Stimulated activated CD4-positive, alpha-beta T cell treated with anti-CD3 and anti-CD28 coated beads, Interleukin-2, amount 100 ng/mL, for 24 hours (primary cell): ENCODE data around the gene IFIT3.
"Not testable (repeated sequence)": the region's sequence is repeated elsewhere in the genome, so short reads cannot be mapped to it uniquely, and the experiment has no call there.

Experiments used
- DNase-seq, 2 donors: peaks; one replicate each; pipeline ENCODE4 v3.0.0-alpha.2; 2020

Gene IFIT3, protein sequence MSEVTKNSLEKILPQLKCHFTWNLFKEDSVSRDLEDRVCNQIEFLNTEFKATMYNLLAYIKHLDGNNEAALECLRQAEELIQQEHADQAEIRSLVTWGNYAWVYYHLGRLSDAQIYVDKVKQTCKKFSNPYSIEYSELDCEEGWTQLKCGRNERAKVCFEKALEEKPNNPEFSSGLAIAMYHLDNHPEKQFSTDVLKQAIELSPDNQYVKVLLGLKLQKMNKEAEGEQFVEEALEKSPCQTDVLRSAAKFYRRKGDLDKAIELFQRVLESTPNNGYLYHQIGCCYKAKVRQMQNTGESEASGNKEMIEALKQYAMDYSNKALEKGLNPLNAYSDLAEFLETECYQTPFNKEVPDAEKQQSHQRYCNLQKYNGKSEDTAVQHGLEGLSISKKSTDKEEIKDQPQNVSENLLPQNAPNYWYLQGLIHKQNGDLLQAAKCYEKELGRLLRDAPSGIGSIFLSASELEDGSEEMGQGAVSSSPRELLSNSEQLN

GRCh38 chr10:89327803-89328441 lies at the start of gene IFIT3:
Gene IFIT3 (plus strand): TSS chr10:89327997. CDS start chr10:89328074, 77 bp downstream.
- no peak for DNase-seq

- no peak for DNase-seq
Measured at GRCh38 chr10:89278034-89278535, 49.7 kb upstream of the IFIT3 start.

DNA sequence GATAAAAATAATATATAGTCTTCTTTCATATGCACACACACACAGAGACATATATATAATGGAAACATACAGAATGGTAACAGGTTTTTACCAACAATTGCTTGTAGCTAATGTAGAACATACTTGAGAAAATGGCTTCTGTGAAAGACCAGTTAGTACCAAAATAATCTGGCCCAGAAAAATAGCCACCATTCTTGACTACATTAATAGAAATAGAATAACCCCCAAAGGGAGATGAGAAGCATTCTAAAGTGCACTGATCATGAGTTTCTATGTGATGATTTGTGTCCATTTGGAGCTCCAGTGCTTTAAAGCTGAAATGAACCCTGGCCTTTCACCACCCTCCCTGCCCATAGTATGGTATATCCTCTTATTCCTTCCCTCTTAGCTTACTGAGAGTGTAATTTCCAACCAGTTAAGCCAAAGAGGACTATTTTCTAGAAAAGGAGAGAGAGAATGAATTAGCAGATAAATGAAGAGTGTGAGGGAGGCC lies 48.9 kb upstream of the IFIT3 start:
- DNase-seq, result no peak

DNA sequence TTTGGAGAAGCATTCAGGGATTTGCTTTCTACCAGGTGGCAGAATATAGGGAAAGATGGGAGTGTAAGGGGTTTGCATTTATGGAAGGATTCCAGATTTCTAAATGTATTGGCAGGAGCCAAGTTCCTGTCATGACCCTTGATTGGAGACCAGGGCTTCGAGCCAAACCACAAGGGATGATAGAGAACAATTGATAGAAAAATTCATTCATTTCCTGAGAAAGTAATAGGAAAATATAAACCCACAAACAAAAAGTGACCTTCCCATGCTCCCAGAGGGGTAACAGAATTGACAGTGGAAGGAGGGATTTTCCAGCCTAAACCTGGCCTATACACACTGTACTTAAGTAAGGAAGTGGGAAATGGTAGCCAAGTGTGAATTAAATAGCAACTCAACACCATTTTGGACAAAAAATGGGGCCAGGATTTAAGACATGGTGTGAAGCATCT lies 48.4 kb upstream of the IFIT3 start:
- no peak for DNase-seq

DNA sequence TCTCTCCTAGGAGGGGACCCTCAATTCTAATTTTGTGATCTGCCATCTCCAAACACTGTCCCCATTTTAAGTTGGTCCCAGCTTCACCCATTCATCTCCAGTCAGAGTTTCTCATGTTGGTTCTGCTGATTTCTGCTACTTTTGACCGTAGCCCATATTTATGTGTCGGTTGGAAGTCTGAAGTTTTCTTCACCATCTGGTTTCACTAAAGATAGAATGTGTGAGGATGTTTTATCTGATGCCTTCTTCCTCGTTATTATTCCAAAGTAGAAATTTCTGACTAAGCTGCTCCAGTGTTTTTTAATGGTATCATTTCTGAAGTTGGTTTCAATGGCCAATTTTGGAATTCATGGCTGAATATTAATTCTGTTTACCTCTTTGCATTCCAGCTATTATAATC lies 47.3 kb upstream of the IFIT3 start:
- no peak for DNase-seq

- no peak for DNase-seq
Measured at GRCh38 chr10:89281606-89282395, 46.0 kb upstream of the IFIT3 start.

DNA sequence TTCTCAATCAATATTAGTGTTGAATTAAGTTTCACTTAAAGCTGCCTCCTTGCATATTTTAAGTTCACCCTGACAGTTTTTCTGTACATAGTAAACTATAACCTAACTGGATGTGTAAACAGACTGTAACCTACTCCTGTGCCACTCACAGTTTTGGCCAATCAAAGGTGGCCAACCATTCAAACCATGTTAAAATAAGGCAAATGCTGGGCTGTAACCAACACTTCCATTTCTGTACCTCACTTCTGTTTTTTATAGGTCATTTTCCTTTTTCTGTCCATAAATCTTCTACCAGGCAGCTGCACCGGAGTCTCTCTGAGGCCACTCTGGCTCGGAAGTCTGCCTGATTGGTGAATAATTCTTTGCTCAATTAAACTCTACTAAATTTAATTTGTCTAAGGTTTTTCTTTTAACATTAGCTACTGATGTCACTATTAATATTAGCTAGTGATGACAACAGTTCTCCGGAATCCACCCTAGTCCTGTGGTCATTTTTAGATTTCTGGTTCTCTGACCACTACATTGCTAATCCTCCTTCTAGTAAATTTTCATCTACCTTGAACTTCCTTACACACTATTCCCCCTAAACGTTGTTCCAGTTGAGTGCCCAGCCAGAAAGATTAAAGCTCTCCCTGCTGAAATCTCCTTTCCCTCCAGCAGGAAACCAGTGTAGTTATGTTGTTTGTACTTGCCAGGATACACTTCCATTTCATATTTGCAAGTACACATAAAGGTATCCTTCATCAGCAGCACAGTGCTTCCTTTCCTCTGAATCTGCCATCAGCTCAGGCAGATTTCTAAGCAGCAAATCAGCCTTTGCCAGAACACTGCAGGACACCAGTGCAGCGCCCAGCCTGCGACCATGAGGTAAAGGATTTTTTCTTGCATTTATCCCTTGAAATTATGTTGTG lies 44.5 kb upstream of the IFIT3 start:
- DNase-seq, result no peak

DNA sequence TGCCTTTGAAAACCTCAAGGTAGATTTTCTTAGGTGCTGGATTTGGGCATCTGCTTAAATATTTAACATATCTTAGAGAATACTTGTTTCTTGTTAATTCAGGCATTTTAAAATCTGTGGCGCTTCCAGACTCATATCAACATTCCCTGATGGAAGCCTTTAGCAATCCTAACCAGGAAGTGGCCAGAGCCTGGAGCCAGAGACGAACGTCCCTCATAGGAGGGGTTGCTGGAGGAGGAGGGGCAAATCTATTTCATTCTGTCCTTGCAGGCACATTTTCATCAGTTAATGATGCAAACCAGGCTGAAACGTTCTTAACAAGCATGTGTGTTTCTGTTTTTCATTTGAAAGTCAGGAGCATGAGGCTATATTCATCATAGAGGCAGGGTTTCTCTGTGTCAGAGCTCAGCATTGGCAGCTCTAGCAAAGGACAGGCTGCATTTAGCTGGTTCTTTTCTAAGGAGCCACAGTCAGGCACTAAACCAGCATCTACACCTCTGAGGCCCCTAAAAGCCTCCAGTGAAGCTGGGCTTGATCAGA lies 43.8 kb upstream of the IFIT3 start:
- no peak for DNase-seq

GRCh38 chr10:89284711-89285110 lies 43.1 kb upstream of the IFIT3 start:
- DNase-seq, result not testable (repeated sequence)

- not testable (repeated sequence) for DNase-seq
Measured at GRCh38 chr10:89285303-89285702, 42.5 kb upstream of the IFIT3 start.

- no peak for DNase-seq
Measured at GRCh38 chr10:89294721-89295239, 33.0 kb upstream of the IFIT3 start.

- no peak for DNase-seq
Measured at GRCh38 chr10:89295597-89295996, 32.2 kb upstream of the IFIT3 start.

DNA sequence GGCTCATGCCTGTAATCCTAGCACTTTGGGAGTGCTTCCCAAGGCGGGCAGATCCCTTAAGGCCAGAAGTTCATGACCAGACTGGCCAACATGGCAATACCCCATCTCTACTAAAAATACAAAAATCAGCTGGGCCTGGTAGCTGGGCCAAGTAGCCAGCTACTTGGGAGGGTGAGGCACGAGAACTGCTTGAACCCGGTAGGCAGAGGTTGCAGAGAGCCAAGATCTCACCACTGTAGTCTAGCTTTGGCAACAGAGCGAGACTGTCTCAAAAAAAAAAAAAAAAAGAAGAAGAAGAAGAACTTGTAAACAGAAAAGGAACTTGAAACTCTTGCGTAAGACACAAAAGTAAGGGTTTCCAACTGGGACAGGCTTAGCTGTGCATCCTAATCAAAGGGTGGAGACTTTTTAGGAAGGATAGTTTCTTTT lies 31.6 kb upstream of the IFIT3 start:
- DNase-seq, result no peak

- DNase-seq, result no peak
Measured at GRCh38 chr10:89297356-89297755, 30.4 kb upstream of the IFIT3 start.

DNA sequence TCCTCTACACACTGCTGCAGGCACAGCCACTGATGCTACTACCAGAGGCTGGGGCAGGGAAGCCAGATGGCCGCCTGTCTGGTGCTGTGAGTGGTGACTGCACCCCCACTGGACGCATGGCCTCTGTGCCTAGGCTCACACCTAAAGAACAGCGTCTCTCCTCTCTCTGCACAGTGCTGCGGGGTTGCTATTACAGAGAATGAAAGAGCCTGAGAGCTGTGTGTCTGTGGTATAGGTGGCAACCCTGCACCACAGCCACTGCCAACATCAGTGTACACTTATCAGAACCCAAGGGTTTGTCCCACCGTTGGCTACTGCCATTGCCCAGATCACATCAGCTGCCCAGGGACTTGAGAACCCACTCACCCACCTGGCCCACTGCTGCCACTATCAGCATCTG lies 30.0 kb upstream of the IFIT3 start:
- DNase-seq, result no peak

GRCh38 chr10:89299031-89299430 lies 28.8 kb upstream of the IFIT3 start:
- DNase-seq, result no peak

GRCh38 chr10:89301232-89301631 lies 26.6 kb upstream of the IFIT3 start:
- DNase-seq, result no peak

- DNase-seq, result peak; percentile 11 to 29
Measured at GRCh38 chr10:89301721-89302445, 25.9 kb upstream of the IFIT3 start, which contains the start of gene IFIT2. Gene IFIT2 (plus strand): TSS chr10:89302046. CDS start chr10:89302124, 78 bp downstream.

DNA sequence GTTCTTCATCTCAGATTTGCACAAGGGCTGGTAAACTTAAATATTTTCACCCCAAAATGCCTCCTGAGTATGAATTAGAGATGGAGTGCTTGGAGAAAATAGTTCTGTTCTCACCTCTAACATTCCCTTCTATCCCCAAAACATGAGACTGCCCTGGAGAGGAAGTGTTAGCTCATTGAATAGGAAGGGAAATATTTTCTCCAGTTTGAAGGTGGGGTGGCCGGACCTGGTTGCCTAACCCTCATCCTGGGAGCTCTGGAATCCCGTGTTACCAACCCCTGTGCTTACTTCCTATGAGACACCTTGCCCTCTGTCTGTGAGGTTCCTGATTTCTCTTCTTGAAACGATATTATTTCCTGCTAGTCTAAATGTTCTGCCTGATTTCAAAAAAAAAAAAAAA lies 25.2 kb upstream of the IFIT3 start:
- DNase-seq, result no peak

GRCh38 chr10:89303161-89303560 lies 24.6 kb upstream of the IFIT3 start:
- no peak for DNase-seq
